Measurements from ENCODE around the gene KIAA1328. TPM values are rescaled to one million over a fixed set of nuclear protein-coding genes. Genes with fewer than 3 reads are reported as not detected.
A peak's percentile ranks its signal among the peaks of the same experiment; 100 is the strongest.

Gene KIAA1328
- total and polyA plus RNA-seq, 9 of the 15 experiments (the other 6 are each of a cell fraction or from before 2014, with no cell fraction given): 4.0 to 8.6 (median 7.4) TPM

GRCh38 chr18:36829362-36830157 is 633 bp downstream of the KIAA1328 start (continued):
- TF ChIP-seq, protein P1, sequence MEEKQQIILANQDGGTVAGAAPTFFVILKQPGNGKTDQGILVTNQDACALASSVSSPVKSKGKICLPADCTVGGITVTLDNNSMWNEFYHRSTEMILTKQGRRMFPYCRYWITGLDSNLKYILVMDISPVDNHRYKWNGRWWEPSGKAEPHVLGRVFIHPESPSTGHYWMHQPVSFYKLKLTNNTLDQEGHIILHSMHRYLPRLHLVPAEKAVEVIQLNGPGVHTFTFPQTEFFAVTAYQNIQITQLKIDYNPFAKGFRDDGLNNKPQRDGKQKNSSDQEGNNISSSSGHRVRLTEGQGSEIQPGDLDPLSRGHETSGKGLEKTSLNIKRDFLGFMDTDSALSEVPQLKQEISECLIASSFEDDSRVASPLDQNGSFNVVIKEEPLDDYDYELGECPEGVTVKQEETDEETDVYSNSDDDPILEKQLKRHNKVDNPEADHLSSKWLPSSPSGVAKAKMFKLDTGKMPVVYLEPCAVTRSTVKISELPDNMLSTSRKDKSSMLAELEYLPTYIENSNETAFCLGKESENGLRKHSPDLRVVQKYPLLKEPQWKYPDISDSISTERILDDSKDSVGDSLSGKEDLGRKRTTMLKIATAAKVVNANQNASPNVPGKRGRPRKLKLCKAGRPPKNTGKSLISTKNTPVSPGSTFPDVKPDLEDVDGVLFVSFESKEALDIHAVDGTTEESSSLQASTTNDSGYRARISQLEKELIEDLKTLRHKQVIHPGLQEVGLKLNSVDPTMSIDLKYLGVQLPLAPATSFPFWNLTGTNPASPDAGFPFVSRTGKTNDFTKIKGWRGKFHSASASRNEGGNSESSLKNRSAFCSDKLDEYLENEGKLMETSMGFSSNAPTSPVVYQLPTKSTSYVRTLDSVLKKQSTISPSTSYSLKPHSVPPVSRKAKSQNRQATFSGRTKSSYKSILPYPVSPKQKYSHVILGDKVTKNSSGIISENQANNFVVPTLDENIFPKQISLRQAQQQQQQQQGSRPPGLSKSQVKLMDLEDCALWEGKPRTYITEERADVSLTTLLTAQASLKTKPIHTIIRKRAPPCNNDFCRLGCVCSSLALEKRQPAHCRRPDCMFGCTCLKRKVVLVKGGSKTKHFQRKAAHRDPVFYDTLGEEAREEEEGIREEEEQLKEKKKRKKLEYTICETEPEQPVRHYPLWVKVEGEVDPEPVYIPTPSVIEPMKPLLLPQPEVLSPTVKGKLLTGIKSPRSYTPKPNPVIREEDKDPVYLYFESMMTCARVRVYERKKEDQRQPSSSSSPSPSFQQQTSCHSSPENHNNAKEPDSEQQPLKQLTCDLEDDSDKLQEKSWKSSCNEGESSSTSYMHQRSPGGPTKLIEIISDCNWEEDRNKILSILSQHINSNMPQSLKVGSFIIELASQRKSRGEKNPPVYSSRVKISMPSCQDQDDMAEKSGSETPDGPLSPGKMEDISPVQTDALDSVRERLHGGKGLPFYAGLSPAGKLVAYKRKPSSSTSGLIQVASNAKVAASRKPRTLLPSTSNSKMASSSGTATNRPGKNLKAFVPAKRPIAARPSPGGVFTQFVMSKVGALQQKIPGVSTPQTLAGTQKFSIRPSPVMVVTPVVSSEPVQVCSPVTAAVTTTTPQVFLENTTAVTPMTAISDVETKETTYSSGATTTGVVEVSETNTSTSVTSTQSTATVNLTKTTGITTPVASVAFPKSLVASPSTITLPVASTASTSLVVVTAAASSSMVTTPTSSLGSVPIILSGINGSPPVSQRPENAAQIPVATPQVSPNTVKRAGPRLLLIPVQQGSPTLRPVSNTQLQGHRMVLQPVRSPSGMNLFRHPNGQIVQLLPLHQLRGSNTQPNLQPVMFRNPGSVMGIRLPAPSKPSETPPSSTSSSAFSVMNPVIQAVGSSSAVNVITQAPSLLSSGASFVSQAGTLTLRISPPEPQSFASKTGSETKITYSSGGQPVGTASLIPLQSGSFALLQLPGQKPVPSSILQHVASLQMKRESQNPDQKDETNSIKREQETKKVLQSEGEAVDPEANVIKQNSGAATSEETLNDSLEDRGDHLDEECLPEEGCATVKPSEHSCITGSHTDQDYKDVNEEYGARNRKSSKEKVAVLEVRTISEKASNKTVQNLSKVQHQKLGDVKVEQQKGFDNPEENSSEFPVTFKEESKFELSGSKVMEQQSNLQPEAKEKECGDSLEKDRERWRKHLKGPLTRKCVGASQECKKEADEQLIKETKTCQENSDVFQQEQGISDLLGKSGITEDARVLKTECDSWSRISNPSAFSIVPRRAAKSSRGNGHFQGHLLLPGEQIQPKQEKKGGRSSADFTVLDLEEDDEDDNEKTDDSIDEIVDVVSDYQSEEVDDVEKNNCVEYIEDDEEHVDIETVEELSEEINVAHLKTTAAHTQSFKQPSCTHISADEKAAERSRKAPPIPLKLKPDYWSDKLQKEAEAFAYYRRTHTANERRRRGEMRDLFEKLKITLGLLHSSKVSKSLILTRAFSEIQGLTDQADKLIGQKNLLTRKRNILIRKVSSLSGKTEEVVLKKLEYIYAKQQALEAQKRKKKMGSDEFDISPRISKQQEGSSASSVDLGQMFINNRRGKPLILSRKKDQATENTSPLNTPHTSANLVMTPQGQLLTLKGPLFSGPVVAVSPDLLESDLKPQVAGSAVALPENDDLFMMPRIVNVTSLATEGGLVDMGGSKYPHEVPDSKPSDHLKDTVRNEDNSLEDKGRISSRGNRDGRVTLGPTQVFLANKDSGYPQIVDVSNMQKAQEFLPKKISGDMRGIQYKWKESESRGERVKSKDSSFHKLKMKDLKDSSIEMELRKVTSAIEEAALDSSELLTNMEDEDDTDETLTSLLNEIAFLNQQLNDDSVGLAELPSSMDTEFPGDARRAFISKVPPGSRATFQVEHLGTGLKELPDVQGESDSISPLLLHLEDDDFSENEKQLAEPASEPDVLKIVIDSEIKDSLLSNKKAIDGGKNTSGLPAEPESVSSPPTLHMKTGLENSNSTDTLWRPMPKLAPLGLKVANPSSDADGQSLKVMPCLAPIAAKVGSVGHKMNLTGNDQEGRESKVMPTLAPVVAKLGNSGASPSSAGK (IDR thresholded peaks at IDR 0.05): peak; percentile 24; the same call in 1 of the 2 replicates
- TF ChIP-seq MTF1 (CRISPR knock-in tag; IDR thresholded peaks at IDR 0.05; ENCODE audit: borderline replicate concordance) (peak; percentile 46; the same call in 1 of the 2 replicates), KLF10 (CRISPR knock-in tag; IDR thresholded peaks at IDR 0.05) (no peak), BCOR (IDR thresholded peaks at IDR 0.05) (0 out of 2 replicates have a peak, but pooled peaks have one; percentile 3), ZNF133 (CRISPR knock-in tag; IDR thresholded peaks at IDR 0.05) (no peak), BHLHE40 (IDR thresholded peaks at IDR 0.05; ENCODE audit: low read length) (no peak), RBM17 (IDR thresholded peaks at IDR 0.05; ENCODE audit: borderline replicate concordance, low read depth, low read length) (no peak), ZNF197 (CRISPR knock-in tag; IDR thresholded peaks at IDR 0.05; ENCODE audit: low read depth) (no peak), SREBF1 (IDR thresholded peaks at IDR 0.05; ENCODE audit: borderline replicate concordance, low read depth, low read length) (no peak), ELF1 (tag; IDR thresholded peaks at IDR 0.05) (no peak), TRIM25 (IDR thresholded peaks at IDR 0.05; ENCODE audit: borderline replicate concordance) (no peak)
- TF ChIP-seq, protein P2, sequence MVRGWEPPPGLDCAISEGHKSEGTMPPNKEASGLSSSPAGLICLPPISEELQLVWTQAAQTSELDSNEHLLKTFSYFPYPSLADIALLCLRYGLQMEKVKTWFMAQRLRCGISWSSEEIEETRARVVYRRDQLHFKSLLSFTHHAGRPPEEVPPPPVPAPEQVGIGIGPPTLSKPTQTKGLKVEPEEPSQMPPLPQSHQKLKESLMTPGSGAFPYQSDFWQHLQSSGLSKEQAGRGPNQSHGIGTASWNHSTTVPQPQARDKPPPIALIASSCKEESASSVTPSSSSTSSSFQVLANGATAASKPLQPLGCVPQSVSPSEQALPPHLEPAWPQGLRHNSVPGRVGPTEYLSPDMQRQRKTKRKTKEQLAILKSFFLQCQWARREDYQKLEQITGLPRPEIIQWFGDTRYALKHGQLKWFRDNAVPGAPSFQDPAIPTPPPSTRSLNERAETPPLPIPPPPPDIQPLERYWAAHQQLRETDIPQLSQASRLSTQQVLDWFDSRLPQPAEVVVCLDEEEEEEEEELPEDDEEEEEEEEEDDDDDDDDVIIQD (CRISPR knock-in tag; IDR thresholded peaks at IDR 0.05): no peak

All from K562 (cell line).